Measurements from ENCODE around the gene GPBAR1. TPM values are rescaled to one million over a fixed set of nuclear protein-coding genes. Genes with fewer than 3 reads are reported as not detected.
"Not testable (repeated sequence)": the region's sequence is repeated elsewhere in the genome, so short reads cannot be mapped to it uniquely, and the experiment has no call there.

The GPBAR1 gene
- total RNA-seq, 4 donors from 2014 or later = 24.7 to 74.2 (median 59.1) TPM

DNA sequence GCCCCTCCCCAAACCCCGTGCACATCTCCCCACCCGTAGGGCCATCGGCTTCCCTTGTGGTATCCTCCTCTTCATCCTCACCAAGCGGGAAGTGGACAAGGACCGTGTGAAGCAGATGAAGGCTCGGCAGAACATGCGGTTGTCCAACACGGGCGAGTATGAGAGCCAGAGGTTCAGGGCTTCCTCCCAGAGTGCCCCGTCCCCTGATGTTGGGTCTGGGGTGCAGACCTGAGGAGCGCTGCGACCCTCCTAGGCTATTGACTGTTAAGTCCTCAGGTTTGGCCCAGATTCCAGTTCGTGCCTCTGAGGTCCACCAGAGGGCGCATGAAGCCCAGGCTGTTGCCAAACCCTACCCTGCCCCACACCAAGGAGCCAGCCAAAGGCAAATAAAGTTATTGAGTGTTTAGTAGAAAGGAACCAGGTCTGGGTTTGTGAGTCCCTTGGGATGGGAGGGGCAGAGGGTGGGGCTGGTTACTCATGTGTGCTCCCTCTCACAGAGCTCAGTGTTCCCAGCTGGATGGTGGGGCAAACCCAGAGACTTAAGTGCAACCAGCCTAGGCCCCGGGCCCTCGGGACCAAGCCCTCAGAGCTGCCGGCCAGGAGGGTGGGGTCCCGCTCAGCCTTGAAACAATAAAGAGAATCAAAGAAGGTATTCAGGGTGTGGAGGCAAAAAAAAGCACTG is 11.9 kb downstream of the GPBAR1 start:
- peak; percentile 69 for ATAC-seq (ENCODE audit: low FRiP score)
- TF ChIP-seq, protein P1, sequence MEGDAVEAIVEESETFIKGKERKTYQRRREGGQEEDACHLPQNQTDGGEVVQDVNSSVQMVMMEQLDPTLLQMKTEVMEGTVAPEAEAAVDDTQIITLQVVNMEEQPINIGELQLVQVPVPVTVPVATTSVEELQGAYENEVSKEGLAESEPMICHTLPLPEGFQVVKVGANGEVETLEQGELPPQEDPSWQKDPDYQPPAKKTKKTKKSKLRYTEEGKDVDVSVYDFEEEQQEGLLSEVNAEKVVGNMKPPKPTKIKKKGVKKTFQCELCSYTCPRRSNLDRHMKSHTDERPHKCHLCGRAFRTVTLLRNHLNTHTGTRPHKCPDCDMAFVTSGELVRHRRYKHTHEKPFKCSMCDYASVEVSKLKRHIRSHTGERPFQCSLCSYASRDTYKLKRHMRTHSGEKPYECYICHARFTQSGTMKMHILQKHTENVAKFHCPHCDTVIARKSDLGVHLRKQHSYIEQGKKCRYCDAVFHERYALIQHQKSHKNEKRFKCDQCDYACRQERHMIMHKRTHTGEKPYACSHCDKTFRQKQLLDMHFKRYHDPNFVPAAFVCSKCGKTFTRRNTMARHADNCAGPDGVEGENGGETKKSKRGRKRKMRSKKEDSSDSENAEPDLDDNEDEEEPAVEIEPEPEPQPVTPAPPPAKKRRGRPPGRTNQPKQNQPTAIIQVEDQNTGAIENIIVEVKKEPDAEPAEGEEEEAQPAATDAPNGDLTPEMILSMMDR (IDR thresholded peaks at IDR 0.05) = peak in 2 of 3 donors; percentile 15 to 71
- peak; percentile 58 for DNase-seq (ENCODE audit: low spot score)

DNA sequence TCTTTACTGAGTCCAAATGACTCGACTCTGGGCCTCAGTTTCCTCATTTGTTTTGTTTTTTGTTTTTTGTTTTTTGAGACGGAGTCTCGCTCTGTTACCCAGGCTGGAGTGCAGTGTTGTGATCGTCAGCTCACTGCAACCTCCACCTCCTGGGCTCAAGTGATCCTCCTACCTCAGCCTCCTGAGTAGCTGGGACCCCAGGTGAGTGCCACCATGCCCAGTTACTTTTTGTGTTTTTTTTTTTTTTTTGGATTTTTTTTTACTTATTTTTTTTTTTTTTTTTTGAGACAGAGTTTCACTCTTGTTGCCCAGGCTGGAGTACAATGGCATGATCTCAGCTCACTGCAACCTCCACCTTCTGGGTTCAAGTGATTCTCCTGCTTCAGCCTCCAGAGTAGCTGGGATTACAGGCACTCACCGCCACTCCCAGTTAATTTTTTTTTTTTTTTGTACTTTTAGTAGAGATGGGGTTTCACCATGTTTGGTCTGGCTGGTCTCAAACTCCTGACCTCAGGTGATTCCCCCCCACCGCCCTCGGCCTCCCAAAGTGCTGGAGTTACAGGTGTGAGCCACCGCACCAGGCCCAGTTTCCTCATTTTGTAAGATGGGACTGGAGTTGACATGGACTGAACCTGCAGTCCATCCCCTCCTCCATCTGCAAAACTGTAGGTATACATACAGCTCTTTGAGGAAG is 12.5 kb downstream of the GPBAR1 start:
- DNase-seq (ENCODE audit: low spot score); ATAC-seq (ENCODE audit: low FRiP score): not testable (repeated sequence)

DNA sequence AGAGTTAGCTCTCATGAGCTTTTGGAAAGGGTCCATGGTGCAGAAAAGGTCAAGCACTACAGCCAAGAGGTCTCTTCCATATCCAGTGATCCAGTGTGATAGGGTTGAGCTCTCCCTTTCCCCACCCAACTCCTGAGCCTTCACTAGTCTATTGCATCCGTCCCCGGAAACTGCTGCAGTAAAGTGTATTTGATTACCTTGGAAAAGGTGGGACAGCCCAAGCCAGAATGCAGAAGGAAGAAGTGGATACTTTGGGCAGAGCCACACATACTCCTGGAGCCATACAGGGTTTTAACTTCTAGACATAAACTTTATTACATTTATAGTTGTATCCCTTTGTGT is 13.1 kb downstream of the GPBAR1 start:
- ATAC-seq (ENCODE audit: low FRiP score) = no peak

DNA sequence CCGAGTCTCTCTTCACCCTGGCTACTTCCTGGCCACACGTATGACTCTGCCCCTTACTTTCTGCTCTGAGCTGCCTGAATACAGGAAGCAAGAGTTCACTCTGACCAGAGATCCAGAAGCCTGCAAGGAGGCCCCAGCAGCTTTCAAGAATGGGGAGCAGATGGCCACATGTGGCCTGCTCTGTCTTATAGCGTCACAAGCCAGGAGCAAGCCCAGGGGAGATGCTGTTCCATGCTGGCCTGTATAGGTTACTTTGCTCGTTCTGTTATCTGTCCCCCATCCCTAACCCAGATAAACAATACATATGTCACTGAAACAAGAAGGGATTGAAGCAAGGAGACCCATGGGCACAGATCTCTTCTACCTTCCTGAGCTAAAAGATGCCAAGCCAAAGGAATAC is 13.8 kb downstream of the GPBAR1 start:
- TF ChIP-seq, protein P1 (IDR thresholded peaks at IDR 0.05) = no peak
- no peak for DNase-seq (ENCODE audit: low spot score)
- ATAC-seq (ENCODE audit: low FRiP score) = no peak

More for the DNA sequence above, 13.1 kb downstream of the GPBAR1 start:
- TF ChIP-seq, protein P1 (IDR thresholded peaks at IDR 0.05) = no peak
- DNase-seq (ENCODE audit: low spot score) = no peak

DNA sequence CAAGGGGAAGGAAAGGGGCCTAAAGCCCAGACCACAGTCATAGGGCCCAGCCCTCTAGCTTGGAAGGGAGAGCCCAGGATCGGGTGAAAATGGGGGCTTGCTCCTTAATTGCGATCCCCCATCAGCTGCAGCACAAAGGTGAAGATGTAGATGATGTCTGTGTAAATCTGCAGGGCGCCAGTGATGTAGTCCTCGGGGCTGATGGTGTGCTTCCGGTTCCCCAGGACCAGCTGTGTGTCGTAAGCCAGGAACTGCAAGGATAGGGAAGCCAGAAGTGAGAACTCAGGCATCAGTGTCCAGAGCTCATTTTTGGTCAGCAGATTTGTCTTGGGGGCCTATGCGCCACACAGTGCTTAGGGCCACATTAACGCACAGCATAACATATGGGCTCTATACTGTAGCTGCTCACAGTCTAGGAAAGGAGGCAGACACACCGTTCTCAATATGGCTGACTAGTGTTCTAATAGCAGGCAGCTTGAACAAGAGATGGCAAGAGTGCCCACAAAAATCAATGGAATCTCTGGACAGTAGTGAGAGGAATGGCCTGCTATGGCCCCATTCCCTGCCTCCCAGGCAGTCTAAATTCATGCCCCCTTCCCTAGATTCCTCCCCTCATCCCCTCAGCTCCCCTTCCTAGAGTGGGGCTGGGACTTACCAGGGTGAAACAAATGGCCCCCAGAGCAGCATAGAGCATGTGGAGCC is 14.7 kb downstream of the GPBAR1 start:
- DNase-seq (ENCODE audit: low spot score) (no peak), ATAC-seq (ENCODE audit: low FRiP score) (no peak)
- TF ChIP-seq, protein P1 (IDR thresholded peaks at IDR 0.05) = no peak

DNA sequence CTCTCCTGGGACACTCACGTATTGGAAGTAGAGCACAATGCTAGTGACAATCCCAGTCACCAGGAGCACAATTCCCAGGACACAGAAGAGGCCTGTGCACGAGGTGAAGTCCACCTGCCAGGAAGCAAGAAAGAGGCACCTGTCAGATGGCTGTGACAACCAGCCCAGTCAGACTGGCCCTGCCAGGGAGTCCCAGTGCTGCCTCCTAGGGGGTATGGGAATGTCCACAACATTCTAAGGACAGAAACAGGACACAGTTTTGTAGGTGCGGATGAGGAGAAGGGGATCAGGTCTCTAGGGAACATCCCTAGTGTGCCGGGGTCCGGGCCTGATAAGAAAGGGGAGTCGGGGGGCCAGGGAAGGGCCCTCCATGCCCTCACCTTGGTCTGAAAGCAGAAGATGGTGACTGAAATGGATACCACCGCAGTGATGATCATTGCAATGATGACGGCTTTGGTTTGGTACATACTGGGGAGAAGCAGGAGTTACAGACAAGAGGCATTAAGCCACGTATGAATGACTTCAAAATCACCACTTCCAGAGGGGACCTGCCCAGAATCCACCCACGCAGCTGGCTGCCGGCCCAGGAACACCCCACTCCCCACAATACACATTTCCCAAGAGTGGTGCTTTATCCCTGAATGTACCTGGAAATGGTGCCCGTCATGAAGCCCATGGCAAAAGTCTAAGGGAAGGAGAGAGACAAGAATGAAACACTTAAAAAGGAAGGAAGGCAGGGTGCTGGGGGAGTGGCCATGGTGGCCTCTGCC is 16.4 kb downstream of the GPBAR1 start:
- no peak for DNase-seq (ENCODE audit: low spot score)
- TF ChIP-seq, protein P1 (IDR thresholded peaks at IDR 0.05) = no peak
- ATAC-seq (ENCODE audit: low FRiP score) = no peak

DNA sequence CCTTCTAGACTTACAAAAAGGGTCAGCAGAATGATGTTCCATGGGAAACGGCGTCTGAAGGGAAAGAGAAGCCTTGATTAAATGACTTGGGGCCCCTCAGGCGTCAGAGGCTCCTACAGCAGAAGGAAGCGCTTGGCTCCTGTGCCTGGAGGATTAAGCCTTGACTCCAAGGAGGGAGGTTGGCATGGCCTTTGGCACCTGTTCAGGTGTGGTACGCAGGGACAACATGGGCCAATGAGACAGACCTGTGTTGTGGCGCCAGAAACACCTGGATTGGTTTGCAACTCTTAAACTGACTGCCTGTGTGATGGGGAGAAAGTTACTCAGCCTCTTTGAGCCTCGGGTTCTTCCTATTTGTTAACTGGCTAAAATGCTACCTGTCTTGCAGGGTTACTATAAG is 17.1 kb downstream of the GPBAR1 start:
- no peak for DNase-seq (ENCODE audit: low spot score)
- no peak for ATAC-seq (ENCODE audit: low FRiP score)
- TF ChIP-seq, protein P1 (IDR thresholded peaks at IDR 0.05) = no peak
